Jurkat, Clone E6-1 (cell line): Measurements from ENCODE around the gene RBM45.
"Not testable (repeated sequence)": the region's sequence is repeated elsewhere in the genome, so short reads cannot be mapped to it uniquely, and the experiment has no call there.

Experiments used
- DNase-seq: peaks from one replicate; pipeline ENCODE4 v3.0.0-alpha.2; 2011; ENCODE audit warnings: low read depth, low spot score
- H3K4me3 ChIP-seq: 2 replicates; pipeline ENCODE4 v1.5.1; 2011; ENCODE audit warnings: mild to moderate bottlenecking, low read length, control low read depth, moderate library complexity

Gene RBM45

GRCh38 chr2:178152542-178152941 is 40.3 kb downstream of the RBM45 start:
- DNase-seq = no peak
- no peak overlapping the region for H3K4me3 ChIP-seq

- H3K4me3 ChIP-seq = no peak overlapping the region
- DNase-seq = no peak
Observed at GRCh38 chr2:178152977-178153376, 40.7 kb downstream of the RBM45 start.

GRCh38 chr2:178153878-178154277 is 41.6 kb downstream of the RBM45 start:
- not testable (repeated sequence) for H3K4me3 ChIP-seq, DNase-seq

GRCh38 chr2:178155524-178155923 is 43.3 kb downstream of the RBM45 start:
- no peak for DNase-seq
- H3K4me3 ChIP-seq = no peak overlapping the region

GRCh38 chr2:178157574-178157973 is 45.3 kb downstream of the RBM45 start:
- DNase-seq = no peak
- H3K4me3 ChIP-seq = no peak overlapping the region

GRCh38 chr2:178159966-178160365 is 47.7 kb downstream of the RBM45 start:
- H3K4me3 ChIP-seq = no peak overlapping the region
- DNase-seq = no peak

GRCh38 chr2:178160601-178161000 is 48.4 kb downstream of the RBM45 start:
- H3K4me3 ChIP-seq = no peak overlapping the region
- DNase-seq = no peak

GRCh38 chr2:178163395-178163794 is 51.2 kb downstream of the RBM45 start:
- no peak for DNase-seq
- H3K4me3 ChIP-seq = no peak overlapping the region

GRCh38 chr2:178163911-178164310 is 51.7 kb downstream of the RBM45 start:
- DNase-seq = no peak
- no peak overlapping the region for H3K4me3 ChIP-seq

GRCh38 chr2:178173657-178174056 is 61.4 kb downstream of the RBM45 start:
- no peak for DNase-seq
- no peak overlapping the region for H3K4me3 ChIP-seq

- H3K4me3 ChIP-seq = no peak overlapping the region
- DNase-seq = no peak
Observed at GRCh38 chr2:178177066-178177679, 64.9 kb downstream of the RBM45 start.
